GM19372 (cell line): Measurements from ENCODE around the gene GANC.

Source experiments
- ATAC-seq: cut with Tn5 transposase; IDR thresholded peaks from one replicate; pipeline ENCODE4 v1.9.1; 2021; ENCODE audit warnings: mild to moderate bottlenecking, low read depth, moderate library complexity; ENCODE audit not compliant: unreplicated experiment

The GANC gene

GRCh38 chr15:42373274-42373673, 100.3 kb downstream of the GANC start:
- no peak for ATAC-seq

- no peak for ATAC-seq
Observed at GRCh38 chr15:42373936-42374335, 100.9 kb downstream of the GANC start.

GRCh38 chr15:42374810-42375209, 101.8 kb downstream of the GANC start:
- no peak for ATAC-seq

GRCh38 chr15:42375252-42375651, 102.3 kb downstream of the GANC start:
- no peak for ATAC-seq

- ATAC-seq = no peak
Observed at GRCh38 chr15:42375941-42376340, 102.9 kb downstream of the GANC start.

GRCh38 chr15:42378011-42378410, 105.0 kb downstream of the GANC start:
- ATAC-seq = no peak

- no peak for ATAC-seq
Observed at GRCh38 chr15:42384597-42384996, 111.6 kb downstream of the GANC start.

- no peak for ATAC-seq
Observed at GRCh38 chr15:42385206-42385979, 112.4 kb downstream of the GANC start.

GRCh38 chr15:42385980-42386700, 113.1 kb downstream of the GANC start:
- ATAC-seq = no peak

GRCh38 chr15:42387603-42388002, 114.6 kb downstream of the GANC start:
- ATAC-seq = no peak

- no peak for ATAC-seq
Observed at GRCh38 chr15:42392309-42393024, 119.5 kb downstream of the GANC start.

GRCh38 chr15:42394106-42394505, 121.1 kb downstream of the GANC start:
- no peak for ATAC-seq

GRCh38 chr15:42395838-42396237, 122.8 kb downstream of the GANC start:
- no peak for ATAC-seq

- no peak for ATAC-seq
Observed at GRCh38 chr15:42401544-42402454, 128.8 kb downstream of the GANC start.

GRCh38 chr15:42402455-42403205, 129.6 kb downstream of the GANC start:
- no peak for ATAC-seq

- no peak for ATAC-seq
Observed at GRCh38 chr15:42403389-42403788, 130.4 kb downstream of the GANC start.

GRCh38 chr15:42404461-42405235, 131.6 kb downstream of the GANC start:
- ATAC-seq = no peak

- no peak for ATAC-seq
Observed at GRCh38 chr15:42405863-42406482, 133.0 kb downstream of the GANC start.
